Activated naive CD4-positive, alpha-beta T cell treated with anti-CD3 and anti-CD28 coated beads, Interleukin-2, amount 50 U/mL, for 72 hours (primary cell): Measurements from ENCODE around the gene ITIH3. TPM values are rescaled to one million over a fixed set of nuclear protein-coding genes. Genes with fewer than 3 reads are reported as not detected.

Experiments
- total RNA-seq, 2 donors: library from RNA; stranded (reverse); gene quantifications; one replicate each; pipeline ENCODE4 v1.2.3, GENCODE V29; 2022

ITIH3 gene
- total RNA-seq, 2 donors from 2014 or later = not detected

Other genes with a start within 250 kb of the ITIH3 start
- 10 to 100 TPM; 69.5 to 70.1 TPM for gene PBRM1, start 108.9 kb upstream of the ITIH3 start, total RNA-seq
- gene GNL3, start 108.8 kb upstream of the ITIH3 start, total RNA-seq = 100 to 1,000 TPM; 171 to 217 TPM
- gene GLT8D1, start 89.0 kb upstream of the ITIH3 start, total RNA-seq = 10 to 100 TPM; 28.4 to 35.0 TPM
- gene SPCS1, start 88.7 kb upstream of the ITIH3 start, total RNA-seq = 100 to 1,000 TPM in 1 of 2 donors, 10 to 100 TPM in 1; 94.3 to 102 TPM
- gene NEK4, start 23.9 kb upstream of the ITIH3 start, total RNA-seq = 10 to 100 TPM in 1 of 2 donors, 1 to 10 TPM in 1; 3.2 to 19.9 TPM
- gene ITIH1, start 17.2 kb upstream of the ITIH3 start, total RNA-seq = not detected
- 10 to 100 TPM in 1 of 2 donors, 1 to 10 TPM in 1; 1.5 to 16.5 TPM for gene ITIH4, start 35.9 kb downstream of the ITIH3 start, total RNA-seq
- gene MUSTN1, start 40.2 kb downstream of the ITIH3 start, total RNA-seq = 1 to 10 TPM in 1 of 2 donors, under 1 TPM in 1; 0.51 to 3.6 TPM
- 10 to 100 TPM; 16.6 to 24.0 TPM for gene STIMATE, start 102.8 kb downstream of the ITIH3 start, total RNA-seq